SK-N-SH treated with all-trans-retinoic acid at 6 μM for 48 hours (cell line): ENCODE measurements around the gene EDN1.

Source experiments
- ATAC-seq: fragments of 200-7000 bp; cut with Tn5 transposase; 3 replicates; pipeline ENCODE4 v1.9.1; 2020; ENCODE audit warnings: mild to moderate bottlenecking, moderate library complexity
- ARNTL ChIP-seq: fragments of 450-650 bp; formaldehyde crosslinking; IDR thresholded peaks from 2 replicates; pipeline ENCODE4 v1.5.0; 2020; ENCODE audit warnings: low read depth, mild to moderate bottlenecking, moderate library complexity, borderline replicate concordance
- BACH2 ChIP-seq: fragments of 250-450 bp; sonication (Bioruptor Pico); IDR thresholded peaks from 2 replicates; pipeline ENCODE4 v1.9.0; 2021; ENCODE audit warnings: mild to moderate bottlenecking, borderline replicate concordance
- CREB5 ChIP-seq: fragments of 250-450 bp; sonication (Bioruptor Pico); IDR thresholded peaks from 2 replicates; pipeline ENCODE4 v1.5.1; 2020; ENCODE audit warnings: low read depth, mild to moderate bottlenecking, moderate library complexity
- CSDC2 ChIP-seq: fragments of 250-450 bp; sonication (Bioruptor Pico); IDR thresholded peaks from 2 replicates; pipeline ENCODE4 v1.5.0; 2020; ENCODE audit warnings: mild to moderate bottlenecking, moderate library complexity
- CSRNP3 ChIP-seq: fragments of 250-450 bp; sonication (Bioruptor Pico); IDR thresholded peaks from 2 replicates; pipeline ENCODE4 v1.5.1; 2021; ENCODE audit warnings: mild to moderate bottlenecking, moderate library complexity
- ESRRG ChIP-seq: fragments of 250-450 bp; sonication (Bioruptor Pico); IDR thresholded peaks from 2 replicates; pipeline ENCODE4 v1.6.1; 2021; ENCODE audit warnings: mild to moderate bottlenecking
- GLIS3 ChIP-seq: fragments of 250-450 bp; sonication (Bioruptor Pico); IDR thresholded peaks from 2 replicates; pipeline ENCODE4 v1.5.0; 2020; ENCODE audit warnings: mild to moderate bottlenecking, moderate library complexity
- ISL1 ChIP-seq: fragments of 250-450 bp; sonication (Bioruptor Pico); IDR thresholded peaks from 2 replicates; pipeline ENCODE4 v2.1.2; 2022; ENCODE audit warnings: mild to moderate bottlenecking, moderate library complexity
- OSR1 ChIP-seq: fragments of 250-450 bp; sonication (Bioruptor Pico); IDR thresholded peaks from 2 replicates; pipeline ENCODE4 v1.8.0; 2022; ENCODE audit warnings: moderate library complexity, mild to moderate bottlenecking, inconsistent platforms
- PATZ1 ChIP-seq: fragments of 250-450 bp; sonication (Bioruptor Pico); IDR thresholded peaks from 2 replicates; pipeline ENCODE4 v1.8.0; 2020; ENCODE audit warnings: mild to moderate bottlenecking, moderate library complexity, borderline replicate concordance
- POU6F1 ChIP-seq: fragments of 250-450 bp; sonication (Bioruptor Pico); IDR thresholded peaks from 2 replicates; pipeline ENCODE4 v1.8.0; 2021; ENCODE audit warnings: low read depth, mild to moderate bottlenecking, moderate library complexity, borderline replicate concordance
- PPARA ChIP-seq: fragments of 250-450 bp; sonication (Bioruptor Pico); IDR thresholded peaks from 2 replicates; pipeline ENCODE4 v1.5.0; 2020; ENCODE audit warnings: mild to moderate bottlenecking, borderline replicate concordance
- RARB ChIP-seq: fragments of 250-450 bp; sonication (Bioruptor Pico); IDR thresholded peaks from 2 replicates; pipeline ENCODE4 v1.8.0; 2021; ENCODE audit warnings: mild to moderate bottlenecking, moderate library complexity
- SNAI2 ChIP-seq: fragments of 250-450 bp; sonication (Bioruptor Pico); IDR thresholded peaks from 2 replicates; pipeline ENCODE4 v1.5.0; 2020; ENCODE audit warnings: mild to moderate bottlenecking, moderate library complexity
- TOX ChIP-seq: fragments of 250-450 bp; sonication (Bioruptor Pico); IDR thresholded peaks from 2 replicates; pipeline ENCODE4 v1.8.0; 2021; ENCODE audit warnings: mild to moderate bottlenecking, moderate library complexity, borderline replicate concordance
- TSHZ2 ChIP-seq: fragments of 250-450 bp; sonication (Bioruptor Pico); IDR thresholded peaks from 2 replicates; pipeline ENCODE4 v1.5.0; 2020; ENCODE audit warnings: mild to moderate bottlenecking, moderate library complexity
- ZFP3 ChIP-seq: fragments of 250-450 bp; sonication (Bioruptor Pico); IDR thresholded peaks from 2 replicates; pipeline ENCODE4 v1.5.0; 2020; ENCODE audit warnings: mild to moderate bottlenecking, moderate library complexity
- ZFP30 ChIP-seq: fragments of 450-650 bp; formaldehyde crosslinking; IDR thresholded peaks from 2 replicates; pipeline ENCODE4 v1.5.0; 2022; ENCODE audit warnings: mild to moderate bottlenecking, moderate library complexity
- ZNF565 ChIP-seq: fragments of 450-650 bp; formaldehyde crosslinking; conservative IDR thresholded peaks from 2 replicates; pipeline ENCODE4 v1.5.0; 2020; ENCODE audit warnings: low read depth, mild to moderate bottlenecking, moderate library complexity
- ZNF70 ChIP-seq: fragments of 450-650 bp; formaldehyde crosslinking; IDR thresholded peaks from 2 replicates; pipeline ENCODE4 v1.5.0; 2020; ENCODE audit warnings: mild to moderate bottlenecking, moderate library complexity
- ZNF8 ChIP-seq: fragments of 450-650 bp; formaldehyde crosslinking; IDR thresholded peaks from 2 replicates; pipeline ENCODE4 v1.5.0; 2020; ENCODE audit warnings: mild to moderate bottlenecking, moderate library complexity

EDN1 gene

GRCh38 chr6:12313306-12313991 is 23.3 kb downstream of the EDN1 start:
- TF ChIP-seq GLIS3 (CRISPR knock-in tag) (no peak), CREB5 (no peak), ZFP30 (CRISPR knock-in tag) (no peak), PPARA (no peak), ESRRG (CRISPR knock-in tag) (no peak), BACH2 (no peak), TOX (no peak), OSR1 (CRISPR knock-in tag) (no peak), CSRNP3 (CRISPR knock-in tag) (no peak)
- peak; percentile 19; the same call in 2 of the 3 replicates for ATAC-seq

GRCh38 chr6:12313992-12314589 is 23.9 kb downstream of the EDN1 start:
- TF ChIP-seq ZNF565 (CRISPR knock-in tag) (no peak), OSR1 (CRISPR knock-in tag) (0 out of 2 replicates have a peak, but pooled peaks have one; percentile 33)
- peak; percentile 92 for ATAC-seq

GRCh38 chr6:12314751-12315150 is 24.6 kb downstream of the EDN1 start:
- no peak for ATAC-seq
- no peak for TF ChIP-seq CREB5
- TF ChIP-seq CSDC2 = no peak
- TF ChIP-seq POU6F1 (CRISPR knock-in tag) = no peak
- no peak for TF ChIP-seq ZFP3
- no peak for TF ChIP-seq PPARA
- TF ChIP-seq GLIS3 (CRISPR knock-in tag) = no peak
- TF ChIP-seq ESRRG (CRISPR knock-in tag) = no peak
- no peak for TF ChIP-seq ZNF70 (CRISPR knock-in tag)
- no peak for TF ChIP-seq PATZ1
- no peak for TF ChIP-seq ARNTL (CRISPR knock-in tag)
- no peak for TF ChIP-seq SNAI2
- TF ChIP-seq, all 23 proteins: peak for 0

- ATAC-seq = no peak
- TF ChIP-seq CSRNP3 (CRISPR knock-in tag) (no peak), ZNF70 (CRISPR knock-in tag) (no peak), TSHZ2 (no peak), ZFP3 (no peak), ARNTL (CRISPR knock-in tag) (no peak), ZFP30 (CRISPR knock-in tag) (no peak), RARB (CRISPR knock-in tag) (no peak), ISL1 (CRISPR knock-in tag) (no peak), GLIS3 (CRISPR knock-in tag) (no peak), BACH2 (no peak), OSR1 (CRISPR knock-in tag) (no peak), ZNF8 (no peak)
These were observed 25.3 kb downstream of the EDN1 start for GRCh38 chr6:12315292-12316081.
